ENCODE results near the gene LIMCH1.
A peak's percentile ranks its signal among the peaks of the same experiment; 100 is the strongest.
"Not testable (repeated sequence)": the region's sequence is repeated elsewhere in the genome, so short reads cannot be mapped to it uniquely, and the experiment has no call there.

The LIMCH1 gene

GRCh38 chr4:41611124-41611838 lies 73.3 kb downstream of the LIMCH1 start:
- DNase-seq (ENCODE audit: low spot score), result no peak

- DNase-seq (ENCODE audit: low spot score), result no peak
These were observed 74.2 kb downstream of the LIMCH1 start for GRCh38 chr4:41611881-41612871.

- DNase-seq (ENCODE audit: low spot score), result no peak
These were observed 75.4 kb downstream of the LIMCH1 start for GRCh38 chr4:41613386-41613785.

GRCh38 chr4:41613821-41614220 lies 75.9 kb downstream of the LIMCH1 start:
- DNase-seq (ENCODE audit: low spot score), result no peak

GRCh38 chr4:41614519-41614918 lies 76.6 kb downstream of the LIMCH1 start:
- no peak for DNase-seq (ENCODE audit: low spot score)

- DNase-seq (ENCODE audit: low spot score), result no peak
These were observed 81.2 kb downstream of the LIMCH1 start for GRCh38 chr4:41619161-41619560.

- DNase-seq (ENCODE audit: low spot score), result no peak
These were observed 82.8 kb downstream of the LIMCH1 start for GRCh38 chr4:41620594-41621256.

- no peak for DNase-seq (ENCODE audit: low spot score)
These were observed 84.8 kb downstream of the LIMCH1 start for GRCh38 chr4:41622787-41623186.

- DNase-seq (ENCODE audit: low spot score), result no peak
These were observed 86.8 kb downstream of the LIMCH1 start for GRCh38 chr4:41624765-41625164.

- no peak for DNase-seq (ENCODE audit: low spot score)
These were observed 87.6 kb downstream of the LIMCH1 start for GRCh38 chr4:41625531-41625930.

GRCh38 chr4:41628936-41629335 lies 91.0 kb downstream of the LIMCH1 start:
- no peak for DNase-seq (ENCODE audit: low spot score)

- DNase-seq (ENCODE audit: low spot score), result no peak
These were observed 93.6 kb downstream of the LIMCH1 start for GRCh38 chr4:41631523-41631922.

GRCh38 chr4:41632481-41633073 lies 94.6 kb downstream of the LIMCH1 start:
- peak; percentile 18 for DNase-seq (ENCODE audit: low spot score)

- DNase-seq (ENCODE audit: low spot score), result no peak
These were observed 95.4 kb downstream of the LIMCH1 start for GRCh38 chr4:41633321-41633720.

- no peak for DNase-seq (ENCODE audit: low spot score)
These were observed 97.5 kb downstream of the LIMCH1 start for GRCh38 chr4:41635441-41635840.

- DNase-seq (ENCODE audit: low spot score), result no peak
These were observed 100.2 kb downstream of the LIMCH1 start for GRCh38 chr4:41638203-41638602.

- DNase-seq (ENCODE audit: low spot score), result no peak
These were observed 100.9 kb downstream of the LIMCH1 start for GRCh38 chr4:41638866-41639265.

- no peak for DNase-seq (ENCODE audit: low spot score)
These were observed 101.3 kb downstream of the LIMCH1 start for GRCh38 chr4:41639291-41639690.

GRCh38 chr4:41640906-41641305 lies 102.9 kb downstream of the LIMCH1 start:
- no peak for DNase-seq (ENCODE audit: low spot score)

- not testable (repeated sequence) for DNase-seq (ENCODE audit: low spot score)
These were observed 104.8 kb downstream of the LIMCH1 start for GRCh38 chr4:41642746-41643145.

- no peak for DNase-seq (ENCODE audit: low spot score)
These were observed 105.4 kb downstream of the LIMCH1 start for GRCh38 chr4:41643331-41643730.

- DNase-seq (ENCODE audit: low spot score), result peak; percentile 63
These were observed 106.4 kb downstream of the LIMCH1 start for GRCh38 chr4:41644288-41644914.

All from AG08396 (cell line).